Dedifferentiated amniotic fluid mesenchymal stem cell (primary cell): ENCODE results near the gene CDK17.
"Not testable (repeated sequence)": the region's sequence is repeated elsewhere in the genome, so short reads cannot be mapped to it uniquely, and the experiment has no call there.

Experiments used
- DNase-seq: peaks from one replicate; pipeline ENCODE4 v3.0.0-alpha.2; 2016; ENCODE audit errors: extremely low spot score

CDK17 gene

DNA sequence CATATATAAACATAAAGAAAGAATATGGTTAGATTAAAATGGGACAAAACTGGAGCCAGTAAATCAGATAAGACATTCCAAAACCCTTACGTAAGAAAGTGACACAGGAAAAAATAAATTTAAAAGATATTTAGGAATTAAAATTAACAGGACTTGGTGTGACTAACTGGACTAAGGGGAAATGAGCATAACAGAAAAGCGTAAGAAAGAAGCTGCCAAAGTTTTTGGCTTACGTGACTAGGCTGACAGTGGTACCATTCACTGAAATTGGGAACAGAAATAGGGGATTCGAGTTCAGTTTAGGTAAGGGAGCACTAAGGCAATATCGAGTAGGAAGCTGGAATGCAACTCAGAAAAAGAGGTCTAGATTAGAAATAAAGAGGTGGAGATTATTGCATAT is 7.8 kb downstream of the CDK17 start:
- no peak for DNase-seq

DNA sequence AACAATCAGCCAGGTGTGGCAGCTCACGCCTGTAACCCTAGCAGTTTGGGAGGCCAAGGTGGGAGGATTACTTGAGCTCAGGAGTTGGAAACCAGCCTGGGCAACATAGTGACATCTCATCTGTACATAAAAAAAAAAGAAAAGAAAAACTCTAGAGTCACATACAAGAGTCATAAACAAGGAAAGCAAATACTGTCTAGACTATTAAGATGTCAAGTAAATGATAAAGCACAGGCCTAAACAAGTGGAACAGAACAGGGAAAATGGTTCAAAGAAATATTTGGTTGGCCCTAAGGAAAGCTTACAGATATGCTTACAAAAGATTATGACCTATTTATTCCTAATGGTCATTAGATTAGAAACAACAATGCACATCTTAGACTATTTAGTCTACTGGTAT is 12.3 kb downstream of the CDK17 start:
- no peak for DNase-seq

DNA sequence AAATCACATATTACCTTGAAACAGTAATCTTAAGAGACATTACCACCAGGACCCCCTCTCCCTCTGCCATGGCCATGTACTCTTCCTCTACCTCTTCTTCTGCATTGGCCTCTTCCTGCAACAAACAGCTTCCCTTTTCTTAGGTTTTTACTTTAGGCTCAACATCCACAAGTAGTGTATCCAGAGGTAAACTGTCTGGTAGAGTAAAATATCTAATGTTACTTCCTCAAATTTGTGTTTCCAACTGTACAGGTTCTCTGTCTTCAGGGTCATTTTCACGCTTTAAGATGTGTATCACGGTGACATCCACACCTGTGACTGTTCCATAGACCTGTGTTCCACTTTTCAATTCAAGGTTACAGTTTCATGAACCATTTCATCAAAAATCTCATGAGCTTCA is 13.4 kb downstream of the CDK17 start:
- DNase-seq = no peak

DNA sequence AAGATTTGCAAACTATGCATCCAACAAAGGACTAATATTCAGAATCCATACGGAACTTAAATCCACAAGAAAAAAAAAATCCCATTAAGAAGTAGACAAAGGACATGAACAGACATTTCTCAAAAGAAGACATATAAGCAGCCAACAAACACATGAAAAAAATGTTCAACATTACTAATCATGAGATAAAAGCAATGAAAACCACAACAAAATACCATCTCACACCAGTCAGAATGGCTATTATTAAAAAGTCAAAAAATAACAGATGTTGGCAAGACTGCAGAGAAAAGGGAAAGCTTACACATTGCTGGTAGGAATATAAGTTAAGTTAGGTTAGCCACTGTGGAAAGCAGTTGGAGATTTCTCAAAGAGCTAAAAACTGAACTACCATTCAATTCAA is 16.2 kb downstream of the CDK17 start:
- no peak for DNase-seq

DNA sequence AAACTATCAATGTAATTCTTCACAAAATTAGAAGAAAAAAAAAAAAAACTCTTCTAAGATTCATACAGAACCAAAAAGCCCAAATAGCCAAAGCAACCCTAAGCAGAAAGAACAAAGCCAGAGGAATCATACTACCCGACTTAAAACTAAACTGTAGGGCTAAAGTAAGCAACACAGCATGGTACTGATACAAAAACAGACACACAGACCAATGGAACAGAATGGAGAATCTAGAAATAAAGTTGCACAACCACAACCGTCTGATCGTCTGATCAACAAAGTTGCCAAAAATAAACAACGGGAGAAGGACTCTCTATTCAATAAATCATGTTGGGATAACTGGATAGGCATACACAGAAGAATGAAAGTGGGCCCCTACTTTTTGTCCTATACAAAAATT is 16.9 kb downstream of the CDK17 start:
- DNase-seq = no peak

DNA sequence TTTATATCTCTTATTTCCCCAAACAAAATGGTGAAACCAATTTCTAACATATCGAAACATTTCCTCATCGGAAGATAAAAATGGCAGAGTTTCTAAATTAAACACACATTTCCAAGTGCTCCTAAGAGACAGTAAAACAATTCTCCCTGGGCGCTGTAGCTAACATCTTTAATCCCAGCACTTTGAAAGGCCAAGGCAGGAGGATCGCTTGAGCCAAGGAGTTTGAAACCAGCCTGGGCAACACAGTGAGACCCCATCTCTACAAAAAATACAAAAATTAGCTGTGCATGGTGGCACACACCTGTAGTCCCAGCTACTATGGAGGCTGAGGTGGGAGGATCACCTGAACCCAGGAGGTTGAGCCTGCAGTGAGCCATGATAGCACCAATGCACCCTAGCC is 20.5 kb downstream of the CDK17 start:
- DNase-seq = not testable (repeated sequence)

DNA sequence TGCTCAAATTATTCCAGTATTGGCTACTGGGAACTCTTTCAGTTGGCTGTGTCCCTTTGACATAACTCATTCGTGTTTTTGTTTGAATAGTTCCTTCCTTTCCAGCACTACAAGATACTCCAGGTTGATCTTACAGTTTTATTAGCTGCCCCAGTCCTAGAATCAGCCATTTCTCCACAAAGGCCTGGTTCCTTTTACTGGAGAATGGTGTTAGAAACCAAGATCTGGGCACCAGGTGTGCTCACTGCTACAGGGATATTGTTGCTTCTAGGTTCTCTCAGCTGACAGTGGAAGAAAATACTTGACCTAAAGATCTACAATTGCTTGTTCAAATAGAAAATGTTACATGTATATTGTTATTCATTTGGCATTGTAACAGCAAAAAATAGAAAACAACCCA is 21.9 kb downstream of the CDK17 start:
- DNase-seq = no peak

DNA sequence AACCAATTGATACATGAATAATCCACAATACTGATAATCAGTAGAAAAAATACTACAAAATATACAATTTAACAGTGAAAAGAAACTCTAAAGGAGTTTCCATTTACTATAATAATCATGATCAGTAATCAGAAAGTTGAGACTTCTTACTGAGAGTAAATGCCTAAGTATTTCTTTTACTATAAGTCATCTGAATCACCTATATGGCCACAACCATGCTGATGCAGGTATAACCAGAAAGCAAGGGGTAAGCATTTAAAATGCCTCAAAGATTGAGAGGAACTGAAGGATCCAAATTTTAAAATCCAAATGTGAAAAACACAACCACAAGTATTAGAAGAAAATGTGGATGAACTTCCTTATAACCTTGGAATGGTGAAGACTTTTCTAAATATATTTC is 23.4 kb downstream of the CDK17 start:
- DNase-seq = no peak

DNA sequence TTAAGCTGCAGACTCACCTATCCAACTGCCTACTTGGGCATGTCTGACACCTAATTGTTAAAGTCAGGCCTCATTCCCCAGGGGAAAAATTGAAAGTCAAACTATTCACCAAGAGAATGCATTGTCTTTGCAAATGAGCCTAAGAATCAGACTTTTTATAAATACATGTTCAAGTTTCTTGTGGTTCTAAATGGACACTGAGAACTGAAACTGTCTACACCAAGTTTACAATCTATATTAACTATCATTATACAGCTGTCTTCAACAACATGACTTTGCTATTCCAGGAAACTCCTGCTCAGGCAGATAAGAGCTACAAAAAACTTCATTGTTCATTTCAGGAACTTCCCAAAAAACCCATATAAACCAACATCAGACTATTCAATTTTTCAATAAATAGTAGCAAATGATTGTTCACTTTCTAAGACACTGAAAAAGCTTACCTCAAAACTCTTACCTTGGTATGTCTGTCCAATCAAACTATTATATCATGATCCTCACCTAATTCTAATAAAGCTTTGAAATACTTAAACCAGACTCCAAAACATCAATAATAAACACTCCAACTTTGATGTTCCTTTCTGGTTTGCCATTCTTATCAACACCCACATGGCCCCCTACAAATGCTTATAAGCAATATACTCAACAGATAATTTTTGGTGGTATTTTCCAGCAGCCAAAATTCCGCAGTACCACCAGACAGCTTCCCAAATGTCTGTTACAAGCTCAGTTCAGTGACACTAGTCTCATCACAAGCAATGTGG is 24.2 kb downstream of the CDK17 start:
- DNase-seq = no peak

DNA sequence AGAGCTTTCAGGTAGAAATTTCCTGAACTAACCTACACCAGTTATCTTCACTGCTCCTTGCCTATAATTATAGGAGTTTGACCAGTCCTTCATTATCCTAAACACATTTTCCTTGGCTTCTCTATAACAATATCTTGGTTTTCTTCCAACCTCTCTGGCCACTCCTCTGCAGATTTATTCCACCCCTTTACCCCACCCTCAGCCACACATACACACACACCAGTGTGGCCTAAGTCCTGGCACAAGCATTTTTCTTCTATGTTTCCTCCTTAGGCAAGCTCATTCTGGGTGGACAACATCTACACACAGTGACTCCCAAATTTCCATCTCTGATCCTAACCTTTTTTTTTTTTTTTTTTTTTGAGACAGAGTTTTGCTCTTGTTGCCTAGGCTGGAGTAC is 25.1 kb downstream of the CDK17 start:
- DNase-seq = no peak

DNA sequence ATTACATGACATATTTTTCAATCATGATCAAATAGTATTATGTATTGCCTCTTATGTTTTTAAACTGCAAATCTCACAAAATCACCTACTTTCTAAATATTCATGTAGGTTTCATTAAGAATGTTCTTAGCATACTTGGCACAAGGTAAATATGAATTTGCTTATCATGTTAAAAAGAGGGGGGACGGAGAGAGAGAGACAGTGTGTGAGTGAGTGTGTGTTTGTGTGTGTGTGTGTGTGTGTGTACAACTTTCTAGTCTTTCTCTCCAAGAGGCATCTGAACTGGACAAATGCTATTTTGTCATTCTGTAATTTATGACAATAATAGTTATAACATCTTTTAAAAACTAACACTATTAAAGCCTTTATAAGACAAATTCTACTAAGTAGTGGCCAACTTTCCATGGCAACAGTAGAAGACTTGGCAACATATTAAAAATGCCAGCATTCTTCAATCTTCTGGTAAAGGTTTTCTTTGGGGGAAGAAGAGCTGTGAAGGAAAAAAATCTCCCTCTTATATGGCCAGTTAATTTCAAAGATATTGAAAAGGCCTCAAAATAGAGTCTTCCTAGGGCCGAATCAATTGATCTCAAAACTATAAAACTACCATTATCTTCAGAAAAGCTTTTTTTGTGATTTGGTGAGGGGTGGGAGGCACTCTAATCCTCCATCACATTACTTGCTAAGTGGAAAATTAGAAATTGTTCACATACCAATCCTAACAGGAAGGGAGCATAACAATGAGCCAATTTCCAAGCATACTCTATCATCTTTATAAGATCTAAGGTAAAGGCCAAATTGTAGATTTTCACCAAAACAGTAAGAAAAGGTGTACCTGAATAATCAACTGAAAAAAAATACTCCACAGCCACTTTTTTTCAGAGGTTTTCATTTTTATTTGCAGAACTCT is 28.2 kb downstream of the CDK17 start:
- no peak for DNase-seq

DNA sequence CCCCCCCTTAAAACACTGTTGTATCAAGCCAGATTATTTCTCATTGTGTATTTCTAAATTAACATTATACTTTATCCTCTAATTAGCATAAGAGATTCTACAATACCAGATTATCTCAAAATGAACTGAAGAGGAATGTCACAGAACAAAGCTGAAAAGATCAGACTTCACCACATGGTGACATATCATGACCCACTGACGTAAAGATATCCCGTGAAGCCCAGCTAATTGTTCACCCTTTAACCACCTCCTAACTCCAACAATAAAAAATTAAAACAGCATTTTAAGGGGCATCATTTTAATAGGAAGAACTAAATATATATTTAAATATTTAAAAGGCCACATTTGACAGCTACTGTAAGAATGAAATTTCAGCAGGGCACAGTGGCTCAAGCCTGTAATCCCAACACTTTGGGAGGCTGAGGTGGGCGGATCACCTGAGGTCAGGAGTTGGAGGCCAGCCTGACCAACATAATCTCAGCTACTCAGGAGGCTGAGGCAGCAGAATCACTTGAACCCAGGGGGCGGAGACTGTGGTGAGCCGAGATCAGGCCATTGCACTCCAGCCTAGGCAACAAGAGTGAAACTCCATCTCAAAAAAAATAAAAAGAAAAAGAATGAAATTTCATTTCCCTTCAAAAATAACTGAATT is 29.0 kb downstream of the CDK17 start:
- DNase-seq = no peak

DNA sequence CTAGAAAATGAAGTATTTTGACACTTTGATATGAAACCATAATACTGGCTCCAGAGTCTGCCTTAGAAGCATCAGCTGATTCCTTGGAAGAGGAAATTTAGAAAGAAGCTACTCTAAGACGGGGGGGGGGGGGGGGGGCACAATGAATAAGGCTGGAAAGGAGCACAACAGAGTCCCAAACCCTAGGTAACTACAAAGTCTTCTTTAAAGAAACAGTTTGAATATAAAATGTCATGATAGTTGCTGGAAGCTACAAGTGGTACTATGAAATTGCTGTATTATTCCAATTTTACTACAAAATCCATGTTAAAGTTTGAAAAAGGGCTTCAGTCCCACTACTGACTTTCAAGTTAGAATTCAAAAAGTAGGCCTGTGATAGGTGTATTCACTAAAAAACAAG is 31.6 kb downstream of the CDK17 start:
- no peak for DNase-seq

DNA sequence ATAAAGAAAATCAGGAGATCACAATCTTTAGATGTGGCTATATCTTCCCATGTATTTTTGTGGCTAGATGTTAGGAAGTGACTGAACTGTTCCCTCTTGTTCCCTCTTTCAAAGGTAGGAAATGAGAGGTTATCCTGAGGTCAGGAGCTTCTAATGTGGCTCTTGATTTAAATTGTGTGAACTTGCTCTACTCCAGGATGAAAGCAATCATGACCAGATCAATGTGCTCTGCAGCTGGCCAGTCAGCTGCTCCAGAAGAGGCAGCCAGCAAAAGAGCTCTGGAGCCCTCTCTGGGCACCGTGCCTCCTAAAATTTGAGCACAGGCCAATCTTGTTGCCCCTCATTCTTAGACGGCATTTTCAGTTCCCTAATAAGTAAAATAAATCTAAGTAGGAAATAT is 32.0 kb downstream of the CDK17 start:
- no peak for DNase-seq

DNA sequence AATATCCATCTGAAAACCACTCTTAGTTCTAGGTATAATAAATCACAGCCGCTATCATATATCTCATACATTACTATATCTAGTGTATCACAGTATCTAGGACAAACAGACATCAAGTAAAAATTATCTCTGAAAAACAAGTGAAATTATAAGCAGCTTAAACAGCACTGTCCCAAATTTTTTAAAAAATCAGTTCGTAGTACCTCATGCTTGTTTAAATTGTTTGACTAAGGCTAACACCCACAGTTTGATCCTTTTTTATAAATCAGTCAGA is 33.9 kb downstream of the CDK17 start:
- no peak for DNase-seq

DNA sequence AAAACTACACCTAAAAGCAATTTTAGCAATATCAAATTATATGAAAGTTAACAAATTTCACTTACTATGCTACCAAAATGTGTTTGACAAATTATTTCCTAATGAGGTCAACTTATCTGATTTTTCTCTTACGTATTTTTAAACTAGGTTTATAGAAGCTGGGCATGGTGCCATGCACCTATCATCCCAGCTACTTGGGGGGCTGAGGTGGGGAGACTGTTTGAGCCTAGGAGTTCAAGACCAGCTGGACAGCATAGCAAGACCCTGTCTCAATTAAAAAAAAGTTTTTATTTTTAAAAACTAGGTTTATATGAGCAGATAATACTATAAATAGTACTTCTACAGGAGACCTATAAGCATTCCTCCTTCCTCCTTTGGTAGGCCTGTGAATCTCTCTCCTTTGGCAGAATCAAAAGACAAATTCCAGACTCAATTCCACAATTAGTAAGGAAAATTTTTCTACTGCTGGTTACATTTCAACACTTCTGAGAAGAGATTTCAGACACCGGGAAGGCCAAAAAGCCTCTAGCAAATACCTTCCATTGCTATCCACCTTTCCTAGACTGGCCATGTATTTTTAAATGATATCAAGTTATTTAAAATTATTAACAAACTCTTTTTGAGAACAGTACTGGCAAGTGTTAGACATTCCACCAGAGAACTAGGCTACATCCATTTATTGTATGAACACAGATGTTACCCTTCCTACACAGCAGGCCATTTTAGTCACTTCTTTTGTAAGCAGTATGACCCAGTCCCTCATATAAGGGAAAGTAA is 34.4 kb downstream of the CDK17 start:
- no peak for DNase-seq

DNA sequence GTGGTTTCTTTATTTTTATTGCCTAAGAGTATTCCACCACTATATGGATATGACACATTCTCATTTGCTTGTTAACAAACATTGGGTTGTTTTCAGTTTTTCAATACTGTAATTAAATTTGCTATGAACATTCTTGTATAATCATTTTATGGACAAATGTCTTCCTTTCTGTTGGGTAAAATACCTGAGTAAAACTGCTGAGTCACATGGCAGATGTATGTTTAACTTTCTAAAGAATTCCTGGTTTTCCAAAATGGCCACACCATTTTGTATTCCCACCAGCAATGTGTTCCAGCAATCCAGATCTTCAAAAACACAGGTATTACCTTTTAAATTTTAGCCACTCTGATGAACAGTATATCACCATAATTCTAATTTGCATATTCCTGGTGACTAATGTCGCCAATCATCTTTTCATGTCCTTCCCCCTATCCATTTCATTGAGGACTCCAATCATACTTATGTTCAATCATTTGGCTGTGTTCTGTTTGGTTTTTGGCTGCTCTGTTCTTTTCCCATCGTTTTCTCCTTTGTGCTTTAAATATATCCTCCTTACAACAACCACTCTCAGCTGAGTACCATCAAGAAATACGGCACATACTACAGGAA is 36.0 kb downstream of the CDK17 start:
- no peak for DNase-seq

DNA sequence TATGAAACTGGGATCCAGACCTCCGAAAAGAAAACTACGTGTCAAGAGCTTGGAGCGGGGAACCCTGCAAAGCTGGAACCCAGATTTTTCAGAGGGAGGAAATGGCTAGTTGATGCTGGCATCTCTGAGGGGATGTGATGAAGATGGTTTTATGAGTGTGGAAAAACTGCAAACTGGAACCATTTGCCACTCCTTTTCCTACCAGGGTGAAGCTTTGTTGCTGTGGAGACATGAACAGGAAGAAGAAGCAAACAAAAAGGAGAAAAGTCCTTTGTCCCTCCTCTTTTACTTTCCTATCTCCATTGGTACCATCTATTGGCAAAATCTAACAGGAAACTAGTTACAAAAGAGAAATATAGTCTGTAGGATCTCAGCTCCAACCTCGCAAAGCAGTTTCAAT is 39.2 kb downstream of the CDK17 start:
- no peak for DNase-seq

DNA sequence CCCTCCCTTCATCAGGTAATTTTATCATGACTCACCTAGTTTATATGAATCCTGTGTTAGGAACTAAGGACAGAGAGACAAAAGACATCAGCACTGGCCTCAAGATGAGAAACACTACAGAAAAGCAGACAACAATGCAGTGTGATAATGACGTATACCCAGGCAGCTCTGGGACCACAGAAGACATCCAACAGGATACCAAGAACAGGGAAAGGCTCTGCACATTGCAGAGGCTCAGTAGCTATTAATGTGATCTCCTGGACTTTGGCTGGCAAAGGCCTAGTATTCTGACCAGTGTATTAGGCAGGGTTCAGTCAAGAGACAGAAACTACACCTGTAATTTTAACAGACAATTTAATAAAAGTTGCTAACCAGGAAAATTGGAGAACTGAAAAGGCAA is 39.7 kb downstream of the CDK17 start:
- DNase-seq = no peak

DNA sequence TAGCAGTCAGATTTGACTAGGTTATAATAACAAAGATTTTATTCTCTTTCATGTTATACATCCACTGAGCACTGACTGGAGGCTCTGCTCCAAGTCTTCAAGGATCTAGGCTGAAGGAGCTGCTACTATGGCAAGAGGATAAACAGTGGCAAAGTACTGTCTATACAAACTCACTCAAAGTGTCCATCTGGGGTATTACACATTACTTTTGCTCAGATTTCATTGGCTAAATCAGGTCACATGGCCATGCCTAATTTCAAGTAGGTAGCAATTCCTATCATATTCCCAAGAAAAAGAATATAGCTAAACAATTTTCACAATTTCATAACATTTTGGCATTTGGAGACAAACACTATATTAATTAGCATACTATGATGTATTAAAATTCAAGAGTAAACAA is 40.9 kb downstream of the CDK17 start:
- DNase-seq = no peak

DNA sequence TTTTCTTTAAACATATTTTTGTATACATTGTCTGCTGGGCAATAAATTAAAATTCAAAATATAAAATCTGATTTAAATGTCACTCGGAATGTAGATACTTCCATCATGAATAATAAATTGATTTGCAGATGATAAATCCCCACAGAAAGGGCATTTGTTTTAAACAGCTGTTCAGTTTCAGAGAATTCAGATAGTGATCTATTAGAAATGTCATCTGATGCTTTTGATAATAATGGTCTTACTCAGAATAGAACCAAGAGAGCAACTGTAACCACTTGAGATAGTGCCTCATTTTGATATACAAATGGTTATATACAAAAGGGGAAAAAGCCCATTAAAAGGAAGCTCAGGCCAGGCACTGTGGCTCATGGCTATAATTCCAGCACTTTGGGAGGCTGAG is 43.4 kb downstream of the CDK17 start:
- DNase-seq = no peak
